ENCODE measurements around the gene TCL1A. TPM values are rescaled to one million over a fixed set of nuclear protein-coding genes. Genes with fewer than 3 reads are reported as not detected.
"Not testable (repeated sequence)": the region's sequence is repeated elsewhere in the genome, so short reads cannot be mapped to it uniquely, and the experiment has no call there.

Gene TCL1A
- total RNA-seq = 3.5 TPM

- no peak for DNase-seq
Observed at GRCh38 chr14:95713596-95714371, at the start of gene TCL1A. TSS of gene TCL1A (minus strand) at chr14:95714125. CDS start at chr14:95714066, 59 bp downstream.

- DNase-seq = not testable (repeated sequence)
Observed at GRCh38 chr14:95763032-95763431, 49.1 kb upstream of the TCL1A start.

- DNase-seq = no peak
Observed at GRCh38 chr14:95761436-95761835, 47.5 kb upstream of the TCL1A start.

GRCh38 chr14:95760596-95760995, 46.7 kb upstream of the TCL1A start:
- DNase-seq = peak; percentile 20

- no peak for DNase-seq
Observed at GRCh38 chr14:95759941-95760340, 46.0 kb upstream of the TCL1A start.

GRCh38 chr14:95758331-95758730, 44.4 kb upstream of the TCL1A start:
- DNase-seq = no peak

- DNase-seq = no peak
Observed at GRCh38 chr14:95756751-95757150, 42.8 kb upstream of the TCL1A start.

- DNase-seq = no peak
Observed at GRCh38 chr14:95756127-95756526, 42.2 kb upstream of the TCL1A start.

GRCh38 chr14:95741781-95742180, 27.9 kb upstream of the TCL1A start:
- no peak for DNase-seq

- DNase-seq = peak; percentile 57
Observed at GRCh38 chr14:95741038-95741490, 27.1 kb upstream of the TCL1A start.

- no peak for DNase-seq
Observed at GRCh38 chr14:95739356-95739755, 25.4 kb upstream of the TCL1A start.

- no peak for DNase-seq
Observed at GRCh38 chr14:95733212-95733611, 19.3 kb upstream of the TCL1A start.

- no peak for DNase-seq
Observed at GRCh38 chr14:95730126-95730525, 16.2 kb upstream of the TCL1A start.

- DNase-seq = not testable (repeated sequence)
Observed at GRCh38 chr14:95729402-95730028, 15.6 kb upstream of the TCL1A start.

GRCh38 chr14:95727056-95727700, 13.3 kb upstream of the TCL1A start:
- DNase-seq = no peak

GRCh38 chr14:95725685-95726336, 11.9 kb upstream of the TCL1A start:
- DNase-seq = peak; percentile 41

GRCh38 chr14:95722525-95723190, 8.7 kb upstream of the TCL1A start:
- no peak for DNase-seq

GRCh38 chr14:95712398-95712797, 1.5 kb downstream of the TCL1A start:
- DNase-seq = no peak

- DNase-seq = peak; percentile 17
Observed at GRCh38 chr14:95711476-95712176, 2.3 kb downstream of the TCL1A start.

- DNase-seq = no peak
Observed at GRCh38 chr14:95710106-95710505, 3.8 kb downstream of the TCL1A start.

- DNase-seq = no peak
Observed at GRCh38 chr14:95707327-95707726, 6.6 kb downstream of the TCL1A start.

All from tongue (tissue), 2 donors.